A673 (cell line): ENCODE results near the gene ATP8A1.

Experiments
- CTCF ChIP-seq: fragments of 300-800, 200-600 bp; sonication (generic); conservative IDR thresholded peaks from 2 replicates; pipeline ENCODE4 v1.5.1; 2017; ENCODE audit warnings: low read depth, mild to moderate bottlenecking, antibody characterized with exemption, low read length, moderate library complexity, mixed read lengths
- EZH2 ChIP-seq: fragments of 200-600 bp; sonication (generic); IDR thresholded peaks from 2 replicates; pipeline ENCODE4 v1.6.1; 2017; ENCODE audit warnings: borderline replicate concordance, low read depth, mild to moderate bottlenecking, mixed read lengths, antibody characterized with exemption, low read length; ENCODE audit not compliant: poor library complexity, severe bottlenecking

GRCh38 chr4:42531341-42532030 lies 125.4 kb downstream of the ATP8A1 start:
- TF ChIP-seq CTCF (no peak), EZH2 (no peak)
